SJSA1 (cell line): ENCODE data around the gene SLC66A1. TPM values are rescaled to one million over a fixed set of nuclear protein-coding genes. Genes with fewer than 3 reads are reported as not detected.
A peak's percentile ranks its signal among the peaks of the same experiment; 100 is the strongest.

Experiments used
- DNase-seq, 2 experiments: peaks; one replicate each; pipeline ENCODE4 v3.0.0-alpha.2; 2015 to 2020; ENCODE audit warnings: low spot score in 2 of 2, low read depth in 1 of 2
- H3K27ac ChIP-seq: fragments of 250-450 bp; sonication (Bioruptor Pico); 2 replicates; pipeline ENCODE4 v1.5.1; 2020; ENCODE audit warnings: mild to moderate bottlenecking, moderate library complexity
- H3K27me3 ChIP-seq: fragments of 250-450 bp; sonication (Bioruptor Pico); replicated peaks from 2 replicates; pipeline ENCODE4 v1.5.1; 2020; ENCODE audit warnings: mild to moderate bottlenecking, moderate library complexity
- H3K36me3 ChIP-seq: fragments of 250-450 bp; sonication (Bioruptor Pico); 2 replicates; pipeline ENCODE4 v1.5.1; 2020; ENCODE audit warnings: mild to moderate bottlenecking
- H3K4me1 ChIP-seq: fragments of 250-450 bp; sonication (Bioruptor Pico); replicated peaks from 2 replicates; pipeline ENCODE4 v1.6.1; 2021; ENCODE audit warnings: mild to moderate bottlenecking
- H3K4me3 ChIP-seq: fragments of 250-450 bp; sonication (Bioruptor Pico); 2 replicates; pipeline ENCODE4 v1.5.1; 2020; ENCODE audit warnings: mild to moderate bottlenecking
- H3K9me3 ChIP-seq: fragments of 250-450 bp; sonication (Bioruptor Pico); replicated peaks from 2 replicates; pipeline ENCODE4 v1.5.1; 2020; ENCODE audit warnings: mild to moderate bottlenecking
- total RNA-seq: library from RNA; depleted of rRNA; stranded (reverse); fragments of >200 nt; shearing (Covaris generic); gene quantifications from 2 replicates; pipeline ENCODE4 v1.2.3, GENCODE V29; 2014

Gene SLC66A1
- total RNA-seq, 1 experiment from 2014 or later, result 14.8 TPM

GRCh38 chr1:19310720-19311502 lies 1.2 kb upstream of the SLC66A1 start:
- peaks cover 30% of the 10 kb centered on the region for H3K4me1 ChIP-seq
- H3K36me3 ChIP-seq, result peaks cover 41% of the 10 kb centered on the region
- H3K27ac ChIP-seq, result no peak overlapping the region
- no peaks in the 10 kb centered on the region for H3K27me3 ChIP-seq
- H3K4me3 ChIP-seq, result peak overlapping the region; percentile 88
- no peak for DNase-seq
- no peaks in the 10 kb centered on the region for H3K9me3 ChIP-seq

- Histone ChIP-seq H3K27me3 (no peaks in the 10 kb centered on the region), H3K36me3 (peaks cover 39% of the 10 kb centered on the region), H3K4me3 (peak overlapping the region; percentile 88), H3K4me1 (peaks cover 30% of the 10 kb centered on the region), H3K27ac (no peak overlapping the region), H3K9me3 (no peaks in the 10 kb centered on the region)
- DNase-seq, result no peak
Observed at GRCh38 chr1:19311503-19311930, 609 bp upstream of the SLC66A1 start.

- peaks cover 30% of the 10 kb centered on the region for H3K4me1 ChIP-seq
- H3K27ac ChIP-seq, result peak overlapping the region; percentile 45; the same call in 1 of the 2 replicates
- no peaks in the 10 kb centered on the region for H3K9me3 ChIP-seq
- no peak for DNase-seq
- H3K36me3 ChIP-seq, result peaks cover 36% of the 10 kb centered on the region
- H3K4me3 ChIP-seq, result peak overlapping the region; percentile 88
- H3K27me3 ChIP-seq, result no peaks in the 10 kb centered on the region
Observed at GRCh38 chr1:19312782-19313635, 883 bp downstream of the SLC66A1 start.

GRCh38 chr1:19313636-19313959 lies 1.5 kb downstream of the SLC66A1 start:
- H3K4me1 ChIP-seq, result peaks cover 30% of the 10 kb centered on the region
- H3K36me3 ChIP-seq, result peaks cover 35% of the 10 kb centered on the region
- H3K4me3 ChIP-seq, result no peak overlapping the region
- DNase-seq, result no peak
- no peak overlapping the region for H3K27ac ChIP-seq
- H3K9me3 ChIP-seq, result no peaks in the 10 kb centered on the region
- no peaks in the 10 kb centered on the region for H3K27me3 ChIP-seq

- Histone ChIP-seq H3K27ac (no peak overlapping the region), H3K36me3 (peaks cover 34% of the 10 kb centered on the region), H3K4me1 (peaks cover 30% of the 10 kb centered on the region)
Observed at GRCh38 chr1:19313961-19314882, 2.1 kb downstream of the SLC66A1 start.

GRCh38 chr1:19315378-19316198 lies 3.5 kb downstream of the SLC66A1 start:
- DNase-seq, result no peak
- Histone ChIP-seq H3K4me1 (peaks cover 28% of the 10 kb centered on the region), H3K36me3 (peaks cover 34% of the 10 kb centered on the region), H3K9me3 (no peaks in the 10 kb centered on the region), H3K27ac (no peak overlapping the region; the same call in 1 of the 2 replicates), H3K27me3 (no peaks in the 10 kb centered on the region), H3K4me3 (no peak overlapping the region)

More at GRCh38 chr1:19313961-19314882, 2.1 kb downstream of the SLC66A1 start:
- no peaks in the 10 kb centered on the region for H3K27me3 ChIP-seq
- no peak overlapping the region for H3K4me3 ChIP-seq
- DNase-seq, result no peak
- no peaks in the 10 kb centered on the region for H3K9me3 ChIP-seq

- no peak overlapping the region for H3K27ac ChIP-seq
- H3K9me3 ChIP-seq, result no peaks in the 10 kb centered on the region
- H3K27me3 ChIP-seq, result no peaks in the 10 kb centered on the region
- H3K4me1 ChIP-seq, result peaks cover 21% of the 10 kb centered on the region
- no peak overlapping the region for H3K4me3 ChIP-seq
- no peak for DNase-seq
- peaks cover 34% of the 10 kb centered on the region for H3K36me3 ChIP-seq
Observed at GRCh38 chr1:19317126-19317910, 5.2 kb downstream of the SLC66A1 start.

- Histone ChIP-seq H3K27ac (no peak overlapping the region), H3K27me3 (no peaks in the 10 kb centered on the region), H3K9me3 (no peaks in the 10 kb centered on the region), H3K36me3 (peaks cover 41% of the 10 kb centered on the region), H3K4me3 (no peak overlapping the region), H3K4me1 (peaks cover 10% of the 10 kb centered on the region)
- no peak for DNase-seq
Observed at GRCh38 chr1:19319196-19319595, 7.1 kb downstream of the SLC66A1 start.

GRCh38 chr1:19321071-19321470 lies 8.9 kb downstream of the SLC66A1 start:
- Histone ChIP-seq H3K4me1 (no peaks in the 10 kb centered on the region), H3K9me3 (no peaks in the 10 kb centered on the region), H3K4me3 (no peak overlapping the region), H3K27me3 (no peaks in the 10 kb centered on the region), H3K27ac (no peak overlapping the region), H3K36me3 (peaks cover 56% of the 10 kb centered on the region)
- DNase-seq, result no peak

- Histone ChIP-seq H3K4me3 (no peak overlapping the region), H3K27ac (no peak overlapping the region), H3K9me3 (no peaks in the 10 kb centered on the region), H3K4me1 (no peaks in the 10 kb centered on the region), H3K36me3 (peaks cover 59% of the 10 kb centered on the region), H3K27me3 (no peaks in the 10 kb centered on the region)
- DNase-seq, result peak in 1 of 2 experiments; percentile 37
Observed at GRCh38 chr1:19322481-19322880, 10.4 kb downstream of the SLC66A1 start.

- peaks cover 51% of the 10 kb centered on the region for H3K36me3 ChIP-seq
- peak in 1 of 2 experiments; percentile 32 for DNase-seq
- H3K27ac ChIP-seq, result no peak overlapping the region
- H3K27me3 ChIP-seq, result no peaks in the 10 kb centered on the region
- no peaks in the 10 kb centered on the region for H3K9me3 ChIP-seq
- H3K4me1 ChIP-seq, result no peaks in the 10 kb centered on the region
- no peak overlapping the region for H3K4me3 ChIP-seq
Observed at GRCh38 chr1:19323987-19324664, 12.0 kb downstream of the SLC66A1 start.

GRCh38 chr1:19324665-19324990 lies 12.5 kb downstream of the SLC66A1 start:
- Histone ChIP-seq H3K4me1 (no peaks in the 10 kb centered on the region), H3K27me3 (no peaks in the 10 kb centered on the region), H3K4me3 (no peak overlapping the region), H3K36me3 (peaks cover 53% of the 10 kb centered on the region), H3K9me3 (no peaks in the 10 kb centered on the region), H3K27ac (no peak overlapping the region)
- DNase-seq, result no peak
